Stimulated activated naive CD8-positive, alpha-beta T cell treated with anti-CD3 and anti-CD28 coated beads, Interleukin-15, Interleukin-2, amounts not matched to agents 100 ng/mL and 50 ng/mL, for 24 hours (primary cell): Measurements from ENCODE around the gene MRPL45.

ENCODE experiments used
- H3K27ac Mint-ChIP-seq: one replicate; pipeline ENCODE4 v1.8.0; 2021; ENCODE audit warnings: mild to moderate bottlenecking, mixed read lengths
- H3K27me3 Mint-ChIP-seq: one replicate; pipeline ENCODE4 v1.8.0; 2021; ENCODE audit warnings: mixed read lengths
- H3K36me3 Mint-ChIP-seq: one replicate; pipeline ENCODE4 v1.8.0; 2021; ENCODE audit warnings: low read depth, mixed read lengths
- H3K4me1 Mint-ChIP-seq: one replicate; pipeline ENCODE4 v1.8.0; 2021; ENCODE audit warnings: low read depth, mixed read lengths
- H3K4me3 Mint-ChIP-seq: one replicate; pipeline ENCODE4 v1.8.0; 2021; ENCODE audit warnings: mild to moderate bottlenecking, mixed read lengths
- H3K9me3 Mint-ChIP-seq: one replicate; pipeline ENCODE4 v1.8.0; 2021; ENCODE audit warnings: mixed read lengths

The MRPL45 gene

DNA sequence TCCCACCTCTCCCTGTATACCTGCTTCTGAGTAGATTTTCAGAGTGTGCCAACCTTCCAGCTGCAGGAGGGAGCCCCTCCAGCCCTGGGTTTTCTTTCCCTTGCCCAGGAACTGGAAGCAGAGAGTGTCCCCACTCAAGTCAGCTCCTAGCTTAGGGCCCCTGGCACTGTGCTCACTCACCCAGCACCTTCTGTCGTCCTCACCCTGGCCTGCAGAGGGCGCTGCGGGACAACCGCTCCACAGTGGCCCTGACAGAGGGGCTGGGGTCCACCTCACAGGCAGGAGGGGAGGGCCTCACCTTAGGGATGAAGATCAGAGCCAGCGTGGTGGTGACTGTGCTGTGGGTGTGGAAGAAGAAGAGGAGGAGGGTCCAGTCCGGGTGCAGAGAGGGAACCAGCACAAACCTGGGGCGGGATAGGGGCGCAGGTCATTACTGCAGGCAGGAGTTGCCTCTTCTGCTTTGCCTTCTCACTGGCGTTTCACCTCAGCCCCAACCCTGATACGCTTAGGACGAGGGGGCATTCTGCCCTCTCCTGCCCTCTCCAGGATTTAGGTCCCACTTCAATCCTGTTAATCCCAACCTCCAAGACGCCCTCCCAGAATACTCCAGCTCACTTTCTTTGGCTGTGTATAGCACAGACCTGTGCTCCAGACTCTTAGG is 36.8 kb downstream of the MRPL45 start:
- peaks cover 4% of the 10 kb centered on the region for H3K27me3 Mint-ChIP-seq
- H3K27ac Mint-ChIP-seq: no peak overlapping the region
- H3K4me3 Mint-ChIP-seq: no peak overlapping the region
- H3K9me3 Mint-ChIP-seq: no peaks in the 10 kb centered on the region
- H3K36me3 Mint-ChIP-seq: no peaks in the 10 kb centered on the region
- no peaks in the 10 kb centered on the region for H3K4me1 Mint-ChIP-seq

GRCh38 chr17:38334480-38335364 is 37.8 kb downstream of the MRPL45 start:
- H3K36me3 Mint-ChIP-seq: no peaks in the 10 kb centered on the region
- no peaks in the 10 kb centered on the region for H3K9me3 Mint-ChIP-seq
- no peak overlapping the region for H3K27ac Mint-ChIP-seq
- H3K4me3 Mint-ChIP-seq: no peak overlapping the region
- no peaks in the 10 kb centered on the region for H3K4me1 Mint-ChIP-seq
- H3K27me3 Mint-ChIP-seq: peaks cover 4% of the 10 kb centered on the region

GRCh38 chr17:38336838-38337237 is 39.9 kb downstream of the MRPL45 start:
- Mint-ChIP-seq H3K9me3 (no peaks in the 10 kb centered on the region), H3K27ac (no peak overlapping the region), H3K4me3 (no peak overlapping the region), H3K4me1 (no peaks in the 10 kb centered on the region), H3K27me3 (peaks cover 4% of the 10 kb centered on the region), H3K36me3 (no peaks in the 10 kb centered on the region)

DNA sequence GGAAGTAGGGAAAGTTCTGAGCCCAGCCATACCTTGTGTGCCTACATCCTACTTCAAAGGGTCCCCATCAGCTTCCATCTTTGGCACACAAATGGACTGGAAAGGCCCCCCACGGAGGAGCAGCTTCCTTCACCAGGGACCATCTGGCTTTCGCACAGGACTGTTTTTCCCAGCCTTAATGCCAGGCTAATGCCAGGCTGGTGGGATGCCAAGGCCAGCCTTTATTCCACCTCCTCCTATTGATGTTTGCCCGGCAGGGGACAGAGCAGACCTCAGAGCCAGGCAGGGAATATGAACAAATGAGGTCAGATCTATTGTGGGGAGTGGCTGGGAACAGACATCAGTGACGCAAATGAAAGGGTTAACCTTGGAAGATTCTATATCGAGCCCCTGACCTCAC is 41.1 kb downstream of the MRPL45 start:
- Mint-ChIP-seq H3K4me1 (no peaks in the 10 kb centered on the region), H3K9me3 (no peaks in the 10 kb centered on the region), H3K27ac (no peak overlapping the region), H3K36me3 (no peaks in the 10 kb centered on the region), H3K27me3 (peaks cover 4% of the 10 kb centered on the region), H3K4me3 (no peak overlapping the region)

DNA sequence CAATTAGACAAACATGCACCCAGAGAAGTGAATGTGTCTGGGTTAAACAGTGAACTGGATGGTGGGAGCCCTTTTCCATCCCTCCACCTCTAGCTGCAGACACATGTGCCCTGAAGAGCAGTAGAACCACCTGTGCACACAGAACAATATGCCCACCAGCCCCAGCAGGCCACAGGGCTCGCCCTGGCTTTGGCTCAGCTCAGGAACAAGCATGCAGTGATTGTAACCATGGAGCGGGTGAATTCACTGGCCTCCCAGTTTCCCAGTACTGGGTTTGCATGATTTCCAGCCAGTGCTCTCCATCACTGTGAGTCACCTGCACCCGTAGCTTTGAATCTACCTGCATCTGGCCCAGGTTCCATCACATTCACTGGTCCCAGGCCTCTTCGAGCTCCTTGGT is 41.6 kb downstream of the MRPL45 start:
- Mint-ChIP-seq H3K36me3 (no peaks in the 10 kb centered on the region), H3K4me3 (no peak overlapping the region), H3K4me1 (no peaks in the 10 kb centered on the region), H3K27ac (no peak overlapping the region), H3K9me3 (no peaks in the 10 kb centered on the region), H3K27me3 (peaks cover 3% of the 10 kb centered on the region)

DNA sequence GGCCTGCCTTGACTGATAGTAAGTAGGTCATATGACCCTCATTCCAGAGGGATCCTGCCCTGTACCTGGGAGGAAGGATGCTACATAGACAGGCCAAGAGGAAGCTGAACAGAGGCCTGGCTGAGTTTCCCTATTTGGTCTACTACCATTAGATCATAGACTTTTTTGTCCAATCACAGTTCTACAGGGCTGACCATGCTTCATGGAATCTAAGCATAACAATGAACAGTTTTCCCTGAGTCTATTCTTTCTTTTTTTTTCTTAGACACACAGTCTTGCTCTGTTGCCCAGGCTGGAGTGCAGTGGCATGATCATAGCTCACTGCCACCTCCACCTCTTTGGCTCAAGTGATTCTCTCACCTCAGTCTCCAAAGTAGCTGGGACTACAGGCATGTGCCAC is 42.9 kb downstream of the MRPL45 start:
- H3K4me1 Mint-ChIP-seq: no peaks in the 10 kb centered on the region
- H3K36me3 Mint-ChIP-seq: no peaks in the 10 kb centered on the region
- H3K4me3 Mint-ChIP-seq: no peak overlapping the region
- no peaks in the 10 kb centered on the region for H3K9me3 Mint-ChIP-seq
- no peaks in the 10 kb centered on the region for H3K27me3 Mint-ChIP-seq
- H3K27ac Mint-ChIP-seq: no peak overlapping the region

GRCh38 chr17:38341035-38341721 is 44.2 kb downstream of the MRPL45 start:
- H3K4me3 Mint-ChIP-seq: no peak overlapping the region
- H3K27ac Mint-ChIP-seq: no peak overlapping the region
- H3K4me1 Mint-ChIP-seq: no peaks in the 10 kb centered on the region
- H3K36me3 Mint-ChIP-seq: no peaks in the 10 kb centered on the region
- H3K27me3 Mint-ChIP-seq: no peaks in the 10 kb centered on the region
- H3K9me3 Mint-ChIP-seq: no peaks in the 10 kb centered on the region

DNA sequence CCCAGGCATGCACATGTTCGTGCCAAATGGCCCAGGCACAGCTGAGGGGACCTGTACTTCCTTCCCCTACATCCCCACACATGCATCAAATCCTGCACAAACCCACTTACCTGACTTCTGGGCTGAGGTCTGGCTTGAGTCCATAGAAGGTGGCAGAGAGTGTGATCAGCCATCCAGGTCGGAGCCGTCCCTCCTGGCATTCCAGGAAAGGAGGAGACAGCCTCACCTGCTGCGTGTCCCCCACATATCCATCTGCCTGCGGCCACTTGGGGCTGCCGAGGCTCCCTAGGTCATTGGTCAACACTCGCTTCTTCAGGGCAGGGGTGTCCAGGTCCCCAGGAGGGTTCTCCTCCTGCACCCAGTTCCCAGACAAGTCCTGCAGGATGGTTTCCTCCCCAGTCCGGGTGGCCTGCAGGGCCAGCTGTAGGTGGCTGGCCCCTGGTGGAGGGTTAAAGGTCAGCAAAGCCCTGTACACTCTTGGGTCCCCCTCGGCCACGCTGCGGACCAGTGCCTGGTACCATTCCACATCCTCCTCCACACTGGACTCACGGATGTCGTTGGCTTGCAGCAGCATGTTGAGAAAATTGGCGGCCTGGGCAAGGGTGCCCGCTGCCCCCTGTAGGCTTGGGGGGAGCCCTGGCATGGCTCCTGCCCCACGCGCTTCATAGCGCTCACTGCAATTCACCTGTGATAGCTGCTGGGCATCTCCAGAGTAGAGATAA is 46.1 kb downstream of the MRPL45 start:
- Mint-ChIP-seq H3K4me3 (no peak overlapping the region), H3K36me3 (no peaks in the 10 kb centered on the region)

DNA sequence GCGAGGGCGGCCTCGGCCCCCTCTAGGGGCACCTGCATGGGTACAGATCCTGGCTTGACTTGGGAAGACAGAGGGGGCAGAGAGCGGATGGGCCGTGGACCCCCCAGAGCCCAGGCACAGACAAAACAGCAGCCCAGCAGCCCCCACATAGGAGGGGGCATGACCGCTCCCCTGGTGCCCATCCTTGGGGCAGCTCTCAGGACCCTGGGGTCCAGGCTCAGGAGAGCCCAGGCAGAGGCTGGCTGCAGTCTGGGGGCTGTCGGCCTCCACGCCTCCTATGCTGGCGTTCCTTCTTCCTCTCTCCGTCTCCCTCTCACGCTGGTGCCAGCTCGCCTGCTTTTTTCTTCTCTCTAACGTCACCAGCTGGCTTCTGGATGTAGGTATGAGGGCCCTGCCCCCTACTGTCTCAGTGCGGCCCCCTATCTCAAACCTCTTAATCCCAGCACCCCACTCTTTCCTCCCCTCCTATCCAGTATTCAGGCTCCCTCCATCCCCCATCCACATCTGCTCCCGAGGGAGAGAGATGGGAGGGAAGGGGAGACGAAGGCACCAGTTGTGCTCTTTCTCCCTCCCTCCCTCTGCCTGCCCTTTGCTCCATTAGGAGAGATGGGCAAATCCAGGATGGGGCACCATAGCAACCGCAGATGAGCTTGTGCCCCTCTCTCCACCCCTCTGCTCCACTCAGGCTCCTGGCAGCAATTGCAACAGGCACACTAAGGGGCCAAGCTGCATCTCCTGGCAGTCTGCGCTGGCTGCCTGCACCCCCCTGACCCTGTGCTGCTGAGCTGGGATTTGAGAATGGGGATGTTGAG is 46.8 kb downstream of the MRPL45 start, which contains the start of gene GPR179:
GPR179 (minus strand) TSS at position 349 of the 812 bp plus-strand sequence; CDS start at position 182, 167 bp downstream.
- H3K4me3 Mint-ChIP-seq: no peak within 1 kb of the TSS
- H3K36me3 Mint-ChIP-seq: no peaks in the 10 kb centered on the region
- H3K27me3 Mint-ChIP-seq: no peaks in the 10 kb centered on the region
- H3K27ac Mint-ChIP-seq: no peak within 1 kb of the TSS
- H3K9me3 Mint-ChIP-seq: no peaks in the 10 kb centered on the region
- H3K4me1 Mint-ChIP-seq: no peaks in the 10 kb centered on the region

More for the DNA sequence above, 46.1 kb downstream of the MRPL45 start:
- Mint-ChIP-seq H3K9me3 (no peaks in the 10 kb centered on the region), H3K27ac (no peak overlapping the region), H3K4me1 (no peaks in the 10 kb centered on the region), H3K27me3 (no peaks in the 10 kb centered on the region)

DNA sequence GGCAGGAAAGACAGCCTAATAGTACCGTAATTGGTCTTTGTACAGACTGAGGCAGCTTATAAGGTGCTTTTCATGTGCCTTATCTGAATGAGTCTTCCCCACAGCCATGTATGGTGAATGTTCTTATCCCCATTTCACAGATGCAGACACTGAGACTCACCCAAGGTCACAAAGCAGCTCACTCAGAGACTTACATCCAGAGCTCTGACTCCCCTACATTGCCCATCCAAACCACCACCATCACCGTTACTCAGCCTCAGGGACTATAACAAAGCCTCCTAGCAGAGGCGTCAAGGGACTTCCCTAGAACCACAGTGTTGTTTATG is 47.4 kb downstream of the MRPL45 start:
- H3K4me3 Mint-ChIP-seq: no peak overlapping the region
- no peaks in the 10 kb centered on the region for H3K27me3 Mint-ChIP-seq
- no peaks in the 10 kb centered on the region for H3K36me3 Mint-ChIP-seq
- H3K9me3 Mint-ChIP-seq: no peaks in the 10 kb centered on the region
- H3K27ac Mint-ChIP-seq: no peak overlapping the region
- no peaks in the 10 kb centered on the region for H3K4me1 Mint-ChIP-seq

DNA sequence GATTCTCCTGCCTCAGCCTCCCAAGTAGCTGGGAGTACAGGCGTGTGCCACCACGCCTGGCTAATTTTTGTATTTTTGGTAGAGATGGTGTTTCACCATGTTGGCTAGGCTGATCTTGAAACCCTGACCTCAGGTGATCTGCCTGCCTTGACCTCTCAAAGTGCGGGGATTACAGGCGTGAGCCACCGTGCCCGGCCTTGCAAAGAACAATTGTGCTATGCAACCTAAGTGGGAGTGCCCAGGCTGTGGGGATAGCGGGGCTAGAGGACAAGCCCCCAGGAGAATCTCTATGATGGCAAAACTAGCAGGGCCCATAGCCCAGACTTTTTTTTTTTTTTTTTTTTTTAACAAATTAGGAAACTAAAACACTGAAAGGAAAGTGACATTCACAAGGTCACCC is 48.8 kb downstream of the MRPL45 start:
- Mint-ChIP-seq H3K9me3 (no peaks in the 10 kb centered on the region), H3K4me3 (no peak overlapping the region), H3K36me3 (no peaks in the 10 kb centered on the region), H3K27ac (no peak overlapping the region), H3K27me3 (no peaks in the 10 kb centered on the region), H3K4me1 (peaks cover 4% of the 10 kb centered on the region)

GRCh38 chr17:38349097-38349730 is 52.2 kb downstream of the MRPL45 start:
- peaks cover 23% of the 10 kb centered on the region for H3K4me1 Mint-ChIP-seq
- H3K27ac Mint-ChIP-seq: no peak overlapping the region
- no peak overlapping the region for H3K4me3 Mint-ChIP-seq
- no peaks in the 10 kb centered on the region for H3K9me3 Mint-ChIP-seq
- H3K27me3 Mint-ChIP-seq: no peaks in the 10 kb centered on the region
- H3K36me3 Mint-ChIP-seq: no peaks in the 10 kb centered on the region

DNA sequence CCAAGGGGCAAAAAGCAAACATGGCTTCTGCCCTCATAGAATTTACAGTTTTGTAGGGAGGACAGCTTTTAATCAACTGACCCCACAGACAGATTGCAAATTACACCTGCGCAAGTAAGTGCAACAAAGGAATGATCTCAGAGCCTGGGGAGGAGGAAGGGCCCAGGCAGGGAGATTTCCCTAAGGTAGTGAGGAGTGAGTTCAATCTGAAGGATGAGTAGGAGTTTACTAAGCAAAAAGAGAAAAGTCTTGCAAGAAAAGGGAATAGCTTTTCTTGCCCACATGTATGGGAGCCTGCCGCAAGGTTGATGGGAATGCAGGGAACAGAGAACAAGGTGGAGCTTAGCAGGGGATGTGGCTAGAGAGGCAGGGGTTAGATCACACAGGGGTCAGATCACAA is 53.1 kb downstream of the MRPL45 start:
- no peak overlapping the region for H3K27ac Mint-ChIP-seq
- H3K36me3 Mint-ChIP-seq: no peaks in the 10 kb centered on the region
- no peaks in the 10 kb centered on the region for H3K9me3 Mint-ChIP-seq
- H3K4me1 Mint-ChIP-seq: peaks cover 30% of the 10 kb centered on the region
- H3K27me3 Mint-ChIP-seq: no peaks in the 10 kb centered on the region
- no peak overlapping the region for H3K4me3 Mint-ChIP-seq
